Neural cell (in vitro differentiated cells): Measurements from ENCODE around the gene LRFN3. TPM values are rescaled to one million over a fixed set of nuclear protein-coding genes. Genes with fewer than 3 reads are reported as not detected.

Experiments used
- H2AFZ ChIP-seq: fragments of 200-600, 300-800 bp; sonication (generic), shearing (Covaris generic); 2 replicates; pipeline ENCODE4 v1.6.0; 2014; ENCODE audit warnings: low read depth, mild to moderate bottlenecking, antibody characterized with exemption, low read length, moderate library complexity
- H3F3A ChIP-seq: fragments of 200-600 bp; shearing (Covaris generic); 2 replicates; pipeline ENCODE4 v1.6.1; 2016; ENCODE audit warnings: mild to moderate bottlenecking, moderate library complexity, mixed read lengths, antibody characterized with exemption, low read length; ENCODE audit not compliant: insufficient read depth, poor library complexity, severe bottlenecking
- H3K27ac ChIP-seq: fragments of 200-600, 300-800 bp; sonication (generic), shearing (Covaris generic); 2 replicates; pipeline ENCODE4 v1.5.1; 2014; ENCODE audit warnings: mild to moderate bottlenecking, low read length, moderate library complexity
- H3K27me3 ChIP-seq: fragments of 300-800, 200-600 bp; sonication (generic), shearing (Covaris generic); 2 replicates; pipeline ENCODE4 v1.6.0; 2014; ENCODE audit warnings: mild to moderate bottlenecking, low read depth, low read length, moderate library complexity; ENCODE audit not compliant: insufficient read depth
- H3K36me3 ChIP-seq: fragments of 300-800, 200-600 bp; sonication (generic), shearing (Covaris generic); 2 replicates; pipeline ENCODE4 v1.5.1; 2014; ENCODE audit warnings: mild to moderate bottlenecking, antibody characterized with exemption, low read length, moderate library complexity; ENCODE audit not compliant: insufficient read depth
- H3K4me2 ChIP-seq: fragments of 300-800, 200-600 bp; sonication (generic), shearing (Covaris generic); 2 replicates; pipeline ENCODE4 v1.6.0; 2014; ENCODE audit warnings: mild to moderate bottlenecking, low read length
- H3K4me3 ChIP-seq: fragments of 300-800, 200-600 bp; sonication (generic), shearing (Covaris generic); 2 replicates; pipeline ENCODE4 v1.5.1; 2014; ENCODE audit warnings: mild to moderate bottlenecking, low read length, moderate library complexity
- H3K79me2 ChIP-seq: fragments of 200-600 bp; shearing (Covaris generic); replicated peaks from 2 replicates; pipeline ENCODE4 v1.6.0; 2014; ENCODE audit warnings: mild to moderate bottlenecking, low read length, moderate library complexity; ENCODE audit not compliant: insufficient read depth
- H3K9ac ChIP-seq: fragments of 300-800, 200-600 bp; sonication (generic), shearing (Covaris generic); 2 replicates; pipeline ENCODE4 v1.6.1; 2016; ENCODE audit warnings: mild to moderate bottlenecking, low read length, mixed read lengths
- H3K9me2 ChIP-seq: fragments of 200-600 bp; shearing (Covaris generic); 2 replicates; pipeline ENCODE4 v1.6.1; 2016; ENCODE audit warnings: mild to moderate bottlenecking, low read length, mixed read lengths; ENCODE audit not compliant: insufficient read depth
- H3K9me3 ChIP-seq: fragments of 200-600, 300-800 bp; sonication (generic), shearing (Covaris generic); 2 replicates; pipeline ENCODE4 v1.6.1; 2016; ENCODE audit warnings: mild to moderate bottlenecking, mixed run types, low read length, moderate library complexity, mixed read lengths
- H4K20me1 ChIP-seq: fragments of 200-600 bp; shearing (Covaris generic); 2 replicates; pipeline ENCODE4 v1.6.1; 2016; ENCODE audit warnings: mild to moderate bottlenecking, mixed run types; ENCODE audit not compliant: insufficient read depth
- CTCF ChIP-seq: fragments of 450-650 bp; IDR thresholded peaks from 2 replicates; pipeline ENCODE4 v1.5.1; 2014; ENCODE audit warnings: antibody characterized with exemption, mild to moderate bottlenecking, moderate library complexity; ENCODE audit not compliant: poor library complexity, severe bottlenecking
- EP300 ChIP-seq: fragments of 450-650 bp; conservative IDR thresholded peaks from 2 replicates; pipeline ENCODE4 v1.6.1; 2014; ENCODE audit warnings: antibody characterized with exemption, mild to moderate bottlenecking, moderate library complexity; ENCODE audit not compliant: poor library complexity, severe bottlenecking
- EZH2 ChIP-seq: fragments of 200-600, 300-800 bp; shearing (Covaris generic), sonication (generic); IDR thresholded peaks from 2 replicates; pipeline ENCODE4 v1.6.1; 2014; ENCODE audit warnings: antibody characterized with exemption, low read length, borderline replicate concordance, mild to moderate bottlenecking; ENCODE audit not compliant: insufficient read depth, poor library complexity, severe bottlenecking
- MXI1 ChIP-seq: fragments of 450-650 bp; conservative IDR thresholded peaks from 2 replicates; pipeline ENCODE4 v1.6.1; 2014; ENCODE audit warnings: antibody characterized with exemption, mild to moderate bottlenecking; ENCODE audit not compliant: poor library complexity, severe bottlenecking
- POLR2AphosphoS5 ChIP-seq: IDR thresholded peaks from 2 replicates; pipeline ENCODE4 v1.6.1; 2012
- RAD21 ChIP-seq: fragments of 450-650 bp; conservative IDR thresholded peaks from 2 replicates; pipeline ENCODE4 v1.6.1; 2014; ENCODE audit warnings: antibody characterized with exemption, mild to moderate bottlenecking, moderate library complexity
- REST ChIP-seq: IDR thresholded peaks from 2 replicates; pipeline ENCODE4 v1.6.1; 2012; ENCODE audit warnings: borderline replicate concordance
- SMC3 ChIP-seq: fragments of 450-650 bp; conservative IDR thresholded peaks from 2 replicates; pipeline ENCODE4 v1.6.1; 2014; ENCODE audit warnings: antibody characterized with exemption, mild to moderate bottlenecking, moderate library complexity; ENCODE audit not compliant: poor library complexity
- TAF1 ChIP-seq: IDR thresholded peaks from 2 replicates; pipeline ENCODE4 v1.6.1; 2012; ENCODE audit warnings: low read depth
- polyA plus RNA-seq: library from polyadenylated mRNA; depleted of rRNA; stranded (reverse); fragments of >200 nt; gene quantifications from 2 replicates; pipeline ENCODE4 v1.2.3, GENCODE V29; 2014

The LRFN3 gene
- polyA plus RNA-seq, 1 donor from 2014 or later = 11.1 TPM

GRCh38 chr19:35899547-35900214 is 36.5 kb upstream of the LRFN3 start:
- peak overlapping the region; percentile 84 for H2AFZ ChIP-seq

More at GRCh38 chr19:35899547-35900214, 36.5 kb upstream of the LRFN3 start:
- Histone ChIP-seq H3K4me2 (peak overlapping the region; percentile 82), H3K27ac (peak overlapping the region; percentile 51), H3K27me3 (peaks cover 10% of the 10 kb centered on the region), H3K36me3 (no peaks in the 10 kb centered on the region), H3K9me2 (no peaks in the 10 kb centered on the region), H3F3A (no peaks in the 10 kb centered on the region), H3K9me3 (no peaks in the 10 kb centered on the region), H3K4me3 (peak overlapping the region; percentile 77), H3K79me2 (peaks cover 3% of the 10 kb centered on the region), H3K9ac (peak overlapping the region; percentile 77), H4K20me1 (no peaks in the 10 kb centered on the region)
- TF ChIP-seq POLR2AphosphoS5 (peak; percentile 91), TAF1 (peak; percentile 74), SMC3 (peak; percentile 32), MXI1 (no peak), CTCF (peak; percentile 13), REST (peak; percentile 31), EZH2 (no peak), RAD21 (peak; percentile 30), EP300 (peak; percentile 48)
